Cardiac muscle cell (in vitro differentiated cells and primary cell): Measurements from ENCODE around the gene TSGA10. TPM values are rescaled to one million over a fixed set of nuclear protein-coding genes. Genes with fewer than 3 reads are reported as not detected.
"Not testable (repeated sequence)": the region's sequence is repeated elsewhere in the genome, so short reads cannot be mapped to it uniquely, and the experiment has no call there.

ENCODE experiments used
- DNase-seq, 2 donors: peaks; one replicate each; pipeline versions ENCODE4 v3.0.0 to v3.0.0-alpha.2; 2010 to 2017; ENCODE audit warnings: low read depth in 1 of 2, low spot score in 1 of 2
- H3K27ac ChIP-seq: fragments of 200-600 bp; sonication (generic); 2 replicates; pipeline ENCODE4 v1.5.1; 2016
- H3K27me3 ChIP-seq: fragments of 200-600 bp; sonication (generic); 2 replicates; pipeline ENCODE4 v1.6.0; 2016; ENCODE audit warnings: control low read depth
- H3K36me3 ChIP-seq: fragments of 200-600 bp; sonication (generic); 2 replicates; pipeline ENCODE4 v1.5.1; 2016; ENCODE audit warnings: control low read depth
- H3K4me1 ChIP-seq: fragments of 200-600 bp; sonication (generic); 2 replicates; pipeline ENCODE4 v1.8.1; 2017; ENCODE audit warnings: low read depth, mild to moderate bottlenecking, mixed run types
- H3K4me3 ChIP-seq: fragments of 200-600 bp; sonication (generic); 2 replicates; pipeline ENCODE4 v1.5.1; 2016; ENCODE audit warnings: mild to moderate bottlenecking
- H3K9me3 ChIP-seq: fragments of 200-600 bp; sonication (generic); 2 replicates; pipeline ENCODE4 v1.5.1; 2017; ENCODE audit warnings: low read depth, mild to moderate bottlenecking, control low read depth
- CTCF ChIP-seq: IDR thresholded peaks from 2 replicates; pipeline ENCODE4 v1.5.1; 2012; ENCODE audit warnings: low read depth, mild to moderate bottlenecking, low read length
- polyA plus RNA-seq: library from polyadenylated mRNA; unstranded; fragments of >200 nt; fragmentation: Nextera tagmentation; extraction: Ambion mirVana; gene quantifications from 2 replicates; pipeline ENCODE4 v1.2.1, GENCODE V29; 2016
- total RNA-seq: library from RNA; depleted of rRNA; stranded (reverse); fragments of >200 nt; gene quantifications from 2 replicates; pipeline ENCODE4 v1.2.3, GENCODE V29; 2016

TSGA10 gene
- total and polyA plus RNA-seq, 2 experiments from 2014 or later, result 7.3 to 7.8 TPM

- peak within 1 kb of the TSS; percentile 59 for H3K4me3 ChIP-seq
- H3K27me3 ChIP-seq, result no peaks in the 10 kb centered on the region
- H3K9me3 ChIP-seq, result no peaks in the 10 kb centered on the region
- peak; percentile 88 to 97 for DNase-seq
- TF ChIP-seq CTCF, result no peak
- peaks cover 5% of the 10 kb centered on the region for H3K4me1 ChIP-seq
- peak within 1 kb of the TSS; percentile 17 for H3K27ac ChIP-seq
- no peaks in the 10 kb centered on the region for H3K36me3 ChIP-seq
These were observed 13.3 kb downstream of the TSGA10 start, which contains the start of gene C2orf15 for GRCh38 chr2:99141110-99142108. Gene C2orf15 (plus strand): TSS chr2:99141707. CDS start chr2:99150559, 8,852 bp downstream.

- peak overlapping the region; percentile 59 for H3K4me3 ChIP-seq
- DNase-seq, result peak in 1 of 2 donors; percentile 26
- H3K9me3 ChIP-seq, result no peaks in the 10 kb centered on the region
- no peak for TF ChIP-seq CTCF
- H3K27me3 ChIP-seq, result no peaks in the 10 kb centered on the region
- peak overlapping the region; percentile 1 for H3K27ac ChIP-seq
- peaks cover 5% of the 10 kb centered on the region for H3K4me1 ChIP-seq
- H3K36me3 ChIP-seq, result no peaks in the 10 kb centered on the region
These were observed 14.0 kb downstream of the TSGA10 start for GRCh38 chr2:99140860-99141109.

- no peaks in the 10 kb centered on the region for H3K9me3 ChIP-seq
- no peaks in the 10 kb centered on the region for H3K27me3 ChIP-seq
- no peaks in the 10 kb centered on the region for H3K36me3 ChIP-seq
- H3K27ac ChIP-seq, result peak overlapping the region; percentile 1
- no peak for DNase-seq
- peaks cover 5% of the 10 kb centered on the region for H3K4me1 ChIP-seq
- TF ChIP-seq CTCF, result no peak
- peak overlapping the region; percentile 59 for H3K4me3 ChIP-seq
These were observed 14.5 kb downstream of the TSGA10 start for GRCh38 chr2:99140056-99140859.

- Histone ChIP-seq H3K9me3 (no peaks in the 10 kb centered on the region), H3K27me3 (no peaks in the 10 kb centered on the region), H3K4me1 (peaks cover 5% of the 10 kb centered on the region), H3K27ac (no peak overlapping the region), H3K36me3 (no peaks in the 10 kb centered on the region), H3K4me3 (no peak overlapping the region)
- no peak for TF ChIP-seq CTCF
- no peak for DNase-seq
These were observed 15.7 kb downstream of the TSGA10 start for GRCh38 chr2:99139003-99139402.

- H3K4me3 ChIP-seq, H3K36me3 ChIP-seq, H3K9me3 ChIP-seq, H3K4me1 ChIP-seq, H3K27me3 ChIP-seq, H3K27ac ChIP-seq, DNase-seq: not testable (repeated sequence)
These were observed 19.6 kb downstream of the TSGA10 start for GRCh38 chr2:99135044-99135556.
